Activated CD4-positive, alpha-beta memory T cell treated with anti-CD3 and anti-CD28 coated beads, Interleukin-2, amount 10 ng/mL, durations not matched to agents 7 days and 5 days (primary cell): ENCODE measurements around the gene TTLL10. TPM values are rescaled to one million over a fixed set of nuclear protein-coding genes. Genes with fewer than 3 reads are reported as not detected.
"Not testable (repeated sequence)": the region's sequence is repeated elsewhere in the genome, so short reads cannot be mapped to it uniquely, and the experiment has no call there.

ENCODE experiments used
- CTCF ChIA-PET: fragments of 350-600 bp; sonication (Branson Sonifier 250); formaldehyde crosslinking; loops from one replicate; lab custom pipeline; 2021; ENCODE audit warnings: antibody characterized with exemption, inconsistent platforms; lab: Charles Lee
- POLR2A ChIA-PET: fragments of 350-600 bp; sonication (Branson Sonifier 250); formaldehyde crosslinking; loops from one replicate; lab custom pipeline; 2021; ENCODE audit warnings: antibody characterized with exemption; lab: Charles Lee
- DNase-seq: peaks from one replicate; pipeline ENCODE4 v3.0.0-alpha.2; 2020
- H3K27ac Mint-ChIP-seq: one replicate; pipeline ENCODE4 v1.8.0; 2021; ENCODE audit warnings: mild to moderate bottlenecking, mixed read lengths
- H3K27me3 Mint-ChIP-seq: one replicate; pipeline ENCODE4 v1.8.0; 2021; ENCODE audit warnings: mixed read lengths
- H3K36me3 Mint-ChIP-seq: one replicate; pipeline ENCODE4 v1.8.0; 2021; ENCODE audit warnings: low read depth, mixed read lengths
- H3K4me1 Mint-ChIP-seq: one replicate; pipeline ENCODE4 v1.8.0; 2021; ENCODE audit warnings: mixed read lengths
- H3K4me3 Mint-ChIP-seq: one replicate; pipeline ENCODE4 v1.8.0; 2021; ENCODE audit warnings: mild to moderate bottlenecking, mixed read lengths
- H3K9me3 Mint-ChIP-seq: one replicate; pipeline ENCODE4 v1.8.0; 2021; ENCODE audit warnings: mixed read lengths
- total RNA-seq, 2 experiments: library from RNA; stranded (reverse); gene quantifications; one replicate each; pipeline ENCODE4 v1.2.3, GENCODE V29; 2021

The TTLL10 gene
- total RNA-seq, 2 experiments from 2014 or later = not detected

GRCh38 chr1:1171546-1172340 lies 1.9 kb upstream of the TTLL10 start:
- peak; percentile 27 for DNase-seq
- Mint-ChIP-seq H3K9me3 (no peaks in the 10 kb centered on the region), H3K4me1 (peaks cover 30% of the 10 kb centered on the region), H3K36me3 (no peaks in the 10 kb centered on the region), H3K27me3 (peaks cover 7% of the 10 kb centered on the region), H3K27ac (no peak overlapping the region), H3K4me3 (no peak overlapping the region)
- POLR2A ChIA-PET = interaction anchor here (0.6 to 1.4 kb wide), 4 partner anchors 9 to 35 kb away, joined by 3 read pairs; no protein-coding TSS in a partner anchor
- CTCF ChIA-PET = interaction anchor here (0.6 kb wide), 1 partner anchor 19 kb away, joined by 3 read pairs; no protein-coding TSS in a partner anchor

GRCh38 chr1:1173061-1173792 lies 453 bp upstream of the TTLL10 start:
- H3K9me3 Mint-ChIP-seq = no peaks in the 10 kb centered on the region
- peaks cover 11% of the 10 kb centered on the region for H3K27me3 Mint-ChIP-seq
- DNase-seq = no peak
- H3K27ac Mint-ChIP-seq = no peak overlapping the region
- peaks cover 30% of the 10 kb centered on the region for H3K4me1 Mint-ChIP-seq
- H3K36me3 Mint-ChIP-seq = no peaks in the 10 kb centered on the region
- no peak overlapping the region for H3K4me3 Mint-ChIP-seq
- ChIA-PET CTCF (no interaction called here), POLR2A (interaction anchor here (1.5 kb wide), 1 partner anchor 16 kb away, joined by 5 read pairs; no protein-coding TSS in a partner anchor)

- H3K9me3 Mint-ChIP-seq = no peaks in the 10 kb centered on the region
- peaks cover 11% of the 10 kb centered on the region for H3K27me3 Mint-ChIP-seq
- DNase-seq = no peak
- no peak overlapping the region for H3K4me3 Mint-ChIP-seq
- ChIA-PET CTCF (interaction anchor here (1.1 kb wide), 1 partner anchor 11 kb away, joined by 3 read pairs; no protein-coding TSS in a partner anchor), POLR2A (no interaction called here)
- no peaks in the 10 kb centered on the region for H3K36me3 Mint-ChIP-seq
- peaks cover 25% of the 10 kb centered on the region for H3K4me1 Mint-ChIP-seq
- H3K27ac Mint-ChIP-seq = no peak overlapping the region
These were observed 1.8 kb downstream of the TTLL10 start for GRCh38 chr1:1175221-1176062.

GRCh38 chr1:1176063-1176761 lies 2.5 kb downstream of the TTLL10 start:
- H3K9me3 Mint-ChIP-seq, H3K36me3 Mint-ChIP-seq: not testable (repeated sequence)

GRCh38 chr1:1176931-1177330 lies 3.3 kb downstream of the TTLL10 start:
- Mint-ChIP-seq H3K27me3 (peaks cover 8% of the 10 kb centered on the region), H3K4me3 (no peak overlapping the region), H3K4me1 (peaks cover 21% of the 10 kb centered on the region), H3K27ac (no peak overlapping the region), H3K9me3 (no peaks in the 10 kb centered on the region), H3K36me3 (no peaks in the 10 kb centered on the region)
- ChIA-PET POLR2A (no interaction called here), CTCF (no interaction called here)
- no peak for DNase-seq

More at GRCh38 chr1:1176063-1176761, 2.5 kb downstream of the TTLL10 start:
- DNase-seq, CTCF ChIA-PET, H3K27ac Mint-ChIP-seq, POLR2A ChIA-PET, H3K4me3 Mint-ChIP-seq, H3K27me3 Mint-ChIP-seq: not testable (repeated sequence)
- peaks cover 24% of the 10 kb centered on the region for H3K4me1 Mint-ChIP-seq

- no peak for DNase-seq
- Mint-ChIP-seq H3K27me3 (peaks cover 8% of the 10 kb centered on the region), H3K9me3 (no peaks in the 10 kb centered on the region), H3K4me1 (peaks cover 21% of the 10 kb centered on the region), H3K4me3 (no peak overlapping the region), H3K27ac (no peak overlapping the region), H3K36me3 (no peaks in the 10 kb centered on the region)
- POLR2A ChIA-PET = no interaction called here
- CTCF ChIA-PET = no interaction called here
These were observed 3.9 kb downstream of the TTLL10 start for GRCh38 chr1:1177452-1178206.

GRCh38 chr1:1178794-1179331 lies 5.2 kb downstream of the TTLL10 start:
- H3K9me3 Mint-ChIP-seq = no peaks in the 10 kb centered on the region
- H3K4me3 Mint-ChIP-seq = no peak overlapping the region
- peaks cover 14% of the 10 kb centered on the region for H3K4me1 Mint-ChIP-seq
- ChIA-PET POLR2A (no interaction called here), CTCF (no interaction called here)
- DNase-seq = no peak
- peaks cover 8% of the 10 kb centered on the region for H3K27me3 Mint-ChIP-seq
- no peak overlapping the region for H3K27ac Mint-ChIP-seq
- no peaks in the 10 kb centered on the region for H3K36me3 Mint-ChIP-seq

- peaks cover 8% of the 10 kb centered on the region for H3K27me3 Mint-ChIP-seq
- ChIA-PET CTCF (no interaction called here), POLR2A (no interaction called here)
- no peak overlapping the region for H3K27ac Mint-ChIP-seq
- DNase-seq = no peak
- peaks cover 12% of the 10 kb centered on the region for H3K4me1 Mint-ChIP-seq
- H3K4me3 Mint-ChIP-seq = no peak overlapping the region
- no peaks in the 10 kb centered on the region for H3K36me3 Mint-ChIP-seq
- H3K9me3 Mint-ChIP-seq = no peaks in the 10 kb centered on the region
These were observed 5.8 kb downstream of the TTLL10 start for GRCh38 chr1:1179346-1179982.

GRCh38 chr1:1179983-1180861 lies 6.5 kb downstream of the TTLL10 start:
- H3K9me3 Mint-ChIP-seq = no peaks in the 10 kb centered on the region
- no peaks in the 10 kb centered on the region for H3K36me3 Mint-ChIP-seq
- no peak overlapping the region for H3K4me3 Mint-ChIP-seq
- peaks cover 8% of the 10 kb centered on the region for H3K27me3 Mint-ChIP-seq
- POLR2A ChIA-PET = no interaction called here
- no peak for DNase-seq
- no peak overlapping the region for H3K27ac Mint-ChIP-seq
- CTCF ChIA-PET = no interaction called here
- H3K4me1 Mint-ChIP-seq = peaks cover 9% of the 10 kb centered on the region

- Mint-ChIP-seq H3K36me3 (no peaks in the 10 kb centered on the region), H3K4me1 (peaks cover 6% of the 10 kb centered on the region), H3K9me3 (no peaks in the 10 kb centered on the region), H3K4me3 (no peak overlapping the region), H3K27me3 (peaks cover 5% of the 10 kb centered on the region), H3K27ac (no peak overlapping the region)
- DNase-seq = no peak
- CTCF ChIA-PET = no interaction called here
- POLR2A ChIA-PET = no interaction called here
These were observed 7.7 kb downstream of the TTLL10 start for GRCh38 chr1:1181129-1181937.
